GM21786 (cell line): ENCODE measurements around the gene YTHDF1.

Experiments
- ATAC-seq: cut with Tn5 transposase; IDR thresholded peaks from one replicate; pipeline ENCODE4 v1.9.1; 2021; ENCODE audit not compliant: unreplicated experiment

YTHDF1 gene

DNA sequence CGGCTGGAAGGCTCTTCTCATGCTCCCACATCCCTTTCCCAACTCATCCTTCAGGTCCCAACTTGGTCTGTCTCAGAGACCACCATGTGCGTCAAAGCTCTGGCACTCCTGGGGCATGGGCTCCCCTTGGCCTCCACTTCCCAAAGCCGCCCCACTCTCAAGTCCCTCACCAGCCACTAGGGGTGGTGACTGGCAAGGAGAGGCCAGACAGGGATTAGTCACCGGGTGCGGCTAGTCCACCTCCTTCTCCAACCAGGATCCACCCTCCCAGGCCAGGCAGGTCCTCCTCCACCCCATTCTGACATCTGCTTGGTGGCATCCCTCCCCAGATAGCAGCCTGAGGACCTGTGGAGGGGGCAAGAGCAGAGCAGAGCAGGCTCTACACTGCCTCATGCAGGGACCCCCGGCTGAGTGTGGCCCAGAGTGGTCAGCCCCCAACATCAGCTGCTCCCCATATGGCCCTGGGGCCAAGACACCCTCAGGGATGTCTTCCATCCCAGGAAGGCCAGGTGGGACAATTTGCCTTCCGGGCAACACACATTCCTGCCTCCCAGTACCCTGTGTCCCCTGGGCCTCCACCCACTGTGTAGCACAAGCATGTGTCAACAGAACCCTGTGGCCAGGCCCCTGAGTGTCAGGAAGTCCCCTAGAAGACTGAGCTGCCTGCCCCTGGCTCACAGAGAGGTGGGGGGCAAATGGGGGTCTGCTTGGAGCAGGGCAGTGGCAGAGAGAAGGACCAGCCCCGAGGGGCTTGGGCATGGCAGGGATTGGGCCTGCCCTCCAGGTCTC lies 29.2 kb downstream of the YTHDF1 start:
- ATAC-seq: no peak

GRCh38 chr20:63186084-63186483 lies 29.8 kb downstream of the YTHDF1 start:
- no peak for ATAC-seq

DNA sequence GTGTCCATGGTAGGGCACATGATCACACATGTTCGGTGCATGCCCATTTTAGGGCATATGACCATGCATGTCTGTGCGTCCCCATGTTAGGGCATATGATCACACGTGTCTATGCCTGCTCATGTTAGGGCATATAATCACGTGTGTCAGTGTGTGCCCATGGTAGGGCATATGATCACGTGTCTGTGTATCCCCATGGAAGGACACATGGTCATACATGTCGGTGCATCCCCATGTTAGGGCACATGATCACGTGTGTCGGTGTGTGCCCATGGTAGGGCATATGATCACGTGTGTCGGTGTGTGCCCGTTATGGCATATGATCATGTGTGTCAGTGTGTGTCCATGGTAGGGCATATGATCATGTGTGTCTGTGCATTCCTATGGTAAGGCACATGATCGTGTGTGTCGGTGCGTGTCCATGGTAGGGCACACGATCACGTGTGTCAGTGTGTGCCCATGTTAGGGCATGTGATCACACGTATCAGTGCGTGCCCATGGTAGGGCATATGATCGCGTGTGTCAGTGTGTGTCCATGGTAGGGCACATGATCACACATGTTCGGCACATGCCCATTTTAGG lies 30.6 kb downstream of the YTHDF1 start:
- ATAC-seq: no peak

- ATAC-seq: no peak
Measured at GRCh38 chr20:63183422-63184146, 32.3 kb downstream of the YTHDF1 start.

GRCh38 chr20:63182946-63183415 lies 33.0 kb downstream of the YTHDF1 start:
- ATAC-seq: no peak

DNA sequence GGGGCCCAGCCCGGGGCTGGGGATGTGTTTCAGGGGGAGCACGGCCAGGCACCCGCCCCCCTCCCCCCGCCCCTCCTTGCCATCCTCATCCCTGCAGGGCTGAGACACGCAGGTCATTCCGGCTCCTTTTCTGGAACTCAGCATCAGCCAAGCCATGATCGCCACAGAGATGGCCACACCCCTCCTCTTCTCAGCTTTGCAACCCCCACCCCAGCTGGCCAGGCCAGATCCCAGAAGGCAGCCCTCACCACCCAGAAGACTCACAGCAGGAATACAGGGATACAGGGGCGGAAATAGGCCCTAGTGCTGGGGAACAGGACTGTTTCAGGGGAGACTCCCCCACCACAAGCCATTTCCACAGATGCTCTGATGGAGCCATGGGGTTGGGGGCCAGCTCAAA lies 33.5 kb downstream of the YTHDF1 start:
- ATAC-seq: no peak

GRCh38 chr20:63181226-63181625 lies 34.7 kb downstream of the YTHDF1 start:
- no peak for ATAC-seq

GRCh38 chr20:63180569-63181185 lies 35.3 kb downstream of the YTHDF1 start:
- no peak for ATAC-seq

DNA sequence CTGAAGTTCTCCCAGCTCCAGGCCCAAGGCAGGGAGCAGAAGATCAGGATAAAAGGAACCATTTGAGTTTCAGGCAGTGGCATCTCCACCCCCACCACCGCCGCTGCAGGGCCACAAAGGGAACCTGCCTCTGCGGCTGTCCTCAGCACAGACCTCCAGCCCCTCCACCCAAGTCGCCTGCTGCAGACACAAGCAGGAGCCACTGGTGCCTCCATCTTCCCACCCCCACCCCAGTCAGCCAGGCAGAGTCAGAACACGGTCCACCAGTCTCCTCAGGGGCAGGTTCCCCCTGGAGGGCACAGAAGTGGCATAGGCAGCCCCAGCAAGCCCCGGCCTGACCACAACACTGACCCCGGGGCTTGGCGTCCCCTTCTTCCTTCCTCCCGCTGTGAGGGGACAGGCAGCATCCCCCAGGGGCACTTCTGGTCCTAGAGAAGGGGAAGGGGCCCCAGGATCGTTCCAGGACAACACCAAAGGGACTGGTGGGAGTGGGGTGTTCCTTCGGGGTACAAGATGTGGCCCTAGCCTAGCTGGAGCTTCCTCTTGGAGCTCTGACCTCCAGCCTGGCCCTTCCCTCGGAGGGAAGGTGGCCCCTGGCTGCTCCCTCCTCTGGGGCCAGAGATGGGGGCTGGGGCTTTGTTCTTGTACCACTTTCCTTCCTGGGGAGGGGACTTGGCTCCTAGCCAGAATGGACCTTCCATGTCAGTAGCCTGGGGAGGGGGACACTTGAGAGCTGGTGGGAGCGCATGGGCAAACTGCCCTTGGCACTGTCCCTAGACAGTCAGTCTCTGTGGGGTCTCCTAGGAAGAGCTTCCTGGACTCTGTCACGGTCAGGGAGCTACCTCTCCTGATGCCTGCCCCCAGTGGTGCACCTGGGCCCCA lies 36.0 kb downstream of the YTHDF1 start:
- no peak for ATAC-seq

GRCh38 chr20:63178889-63179686 lies 36.8 kb downstream of the YTHDF1 start:
- ATAC-seq: no peak

DNA sequence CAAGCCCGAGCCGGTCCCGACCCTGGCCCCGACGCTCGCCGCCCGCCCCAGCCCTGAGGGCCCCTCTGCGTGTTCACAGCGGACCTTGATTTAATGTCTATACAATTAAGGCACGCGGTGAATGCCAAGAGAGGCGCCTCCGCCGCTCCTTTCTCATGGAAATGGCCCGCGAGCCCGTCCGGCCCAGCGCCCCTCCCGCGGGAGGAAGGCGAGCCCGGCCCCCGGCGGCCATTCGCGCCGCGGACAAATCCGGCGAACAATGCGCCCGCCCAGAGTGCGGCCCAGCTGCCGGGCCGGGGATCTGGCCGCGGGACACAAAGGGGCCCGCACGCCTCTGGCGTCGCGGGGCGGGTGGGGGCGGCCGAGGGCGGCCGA lies 37.5 kb downstream of the YTHDF1 start:
- ATAC-seq: no peak

DNA sequence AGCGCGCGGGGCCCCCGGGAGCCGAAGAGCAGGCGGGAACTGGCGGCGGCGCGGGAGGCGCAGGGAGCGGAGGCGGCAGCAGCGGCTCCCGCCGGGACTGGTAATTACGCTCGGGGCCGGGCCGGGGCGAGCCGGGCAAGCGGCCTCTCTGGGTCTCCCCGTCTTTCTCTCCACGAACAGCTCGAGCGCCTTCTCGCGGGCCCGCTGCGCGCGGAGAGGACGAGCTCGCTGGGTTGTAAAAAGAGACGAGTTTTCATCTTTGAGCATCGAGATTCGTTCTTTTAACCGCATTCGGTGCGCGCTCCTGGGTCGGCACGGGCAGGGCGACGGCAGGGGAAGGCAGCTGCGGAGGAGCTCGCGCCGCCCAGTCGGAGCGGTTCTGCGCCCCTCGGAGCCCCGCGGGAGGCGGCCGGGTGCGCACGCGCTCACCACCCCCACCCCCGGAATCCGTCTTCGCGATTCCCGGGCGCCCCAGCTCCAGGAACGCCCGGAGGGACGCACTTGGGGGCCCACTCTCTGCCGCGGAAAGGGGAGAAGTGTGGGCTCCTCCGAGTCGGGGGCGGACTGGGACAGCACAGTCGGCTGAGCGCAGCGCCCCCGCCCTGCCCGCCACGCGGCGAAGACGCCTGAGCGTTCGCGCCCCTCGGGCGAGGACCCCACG lies 38.0 kb downstream of the YTHDF1 start:
- no peak for ATAC-seq

DNA sequence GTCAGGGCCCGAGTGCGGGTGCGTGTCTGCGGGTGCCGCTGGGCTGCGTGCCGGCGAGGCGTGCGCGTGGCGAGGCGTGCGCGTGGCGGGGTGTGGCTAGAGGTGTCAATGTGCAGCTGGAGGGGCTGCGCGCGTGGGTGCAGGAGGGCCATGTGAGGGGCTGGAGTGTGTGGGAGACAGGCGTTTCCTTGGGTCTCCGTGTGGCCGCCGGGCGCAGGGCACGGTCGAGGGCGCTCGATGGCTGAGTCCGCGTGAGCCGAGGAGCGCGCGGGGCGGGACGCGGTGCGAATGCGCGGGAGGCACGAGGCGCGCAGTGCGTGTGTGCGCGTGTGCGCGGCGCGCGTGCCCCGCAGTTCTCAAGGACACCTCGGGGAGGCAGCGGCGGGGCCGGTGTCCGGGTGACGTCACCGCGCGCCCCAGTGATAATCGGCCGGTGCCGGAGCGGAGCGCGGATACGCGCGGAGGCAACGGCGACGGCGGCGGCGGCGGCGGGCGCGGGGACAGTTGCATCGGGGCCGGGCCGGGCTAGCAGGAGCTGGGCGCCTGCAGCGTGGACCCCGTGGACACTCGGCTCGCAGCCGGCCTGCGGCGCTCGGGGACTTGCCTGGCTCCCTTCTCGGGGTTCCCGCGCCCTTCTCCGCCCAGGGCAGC lies 38.7 kb downstream of the YTHDF1 start:
- ATAC-seq: no peak

- ATAC-seq: no peak
Measured at GRCh38 chr20:63176427-63177133, 39.4 kb downstream of the YTHDF1 start.

DNA sequence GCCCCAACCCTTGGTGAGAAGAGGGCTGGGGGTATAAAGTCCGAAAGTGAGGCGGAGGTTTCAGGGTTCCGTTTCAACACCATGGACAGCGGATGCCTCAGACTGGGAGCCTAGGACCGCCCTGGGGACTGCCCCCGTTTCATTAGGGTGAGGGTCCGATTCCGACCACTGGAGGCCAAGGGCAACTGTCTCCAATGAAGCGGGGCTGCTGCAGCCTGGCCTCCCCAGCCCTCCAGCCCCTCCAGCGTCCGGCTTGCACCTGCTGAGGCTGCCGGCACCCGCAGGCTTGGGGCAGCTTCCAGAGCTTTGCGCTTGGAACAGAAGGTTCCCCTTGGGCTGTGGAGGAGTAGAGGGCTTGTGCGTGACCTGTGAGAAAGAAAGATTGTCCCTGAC lies 39.9 kb downstream of the YTHDF1 start:
- no peak for ATAC-seq

DNA sequence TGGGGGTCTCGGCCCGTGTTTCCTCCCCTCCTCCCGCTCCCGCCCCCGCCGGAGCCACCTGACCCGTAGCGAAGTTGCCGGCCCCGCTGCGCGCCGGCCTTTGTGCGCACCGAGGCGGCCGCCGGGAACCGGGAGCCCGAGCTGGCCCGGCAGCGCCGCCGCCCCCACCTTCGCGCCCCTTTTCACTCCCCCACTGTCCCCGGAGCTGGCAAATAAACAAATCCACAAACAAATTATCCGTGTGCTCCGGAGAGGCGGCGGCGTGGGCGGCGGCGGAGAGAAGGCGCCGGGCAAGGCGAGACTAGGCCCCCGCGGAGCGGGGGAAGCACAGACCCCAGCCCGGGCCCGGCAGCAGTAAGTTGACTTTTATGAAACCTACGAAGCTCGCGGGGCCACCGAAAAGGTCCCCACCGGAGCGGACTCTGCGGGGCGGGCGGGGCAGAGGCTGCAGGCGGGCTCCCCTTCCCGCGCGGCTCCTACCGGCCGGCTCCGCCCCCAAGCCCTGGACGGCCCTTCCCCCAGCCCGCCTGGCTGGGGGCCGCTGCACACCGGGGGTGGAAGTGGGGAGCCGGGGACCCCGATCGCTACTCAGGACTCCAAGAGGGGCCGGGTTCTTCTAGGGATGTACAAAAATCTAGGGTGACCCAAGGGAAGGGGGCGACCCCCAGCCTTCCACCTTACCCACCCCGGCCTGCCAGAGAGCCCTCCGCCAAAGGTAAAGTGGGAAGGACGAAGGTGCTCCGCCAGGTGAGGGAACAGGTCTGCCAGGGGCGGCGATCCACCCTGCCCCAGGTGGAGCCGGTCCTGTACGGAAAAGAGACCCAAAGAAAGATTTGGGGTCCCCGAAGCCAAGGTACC lies 40.7 kb downstream of the YTHDF1 start:
- no peak for ATAC-seq

- no peak for ATAC-seq
Measured at GRCh38 chr20:63174309-63175037, 41.5 kb downstream of the YTHDF1 start.
